Bronchial epithelial cell (primary cell): ENCODE measurements around the gene TRIM41. TPM values are rescaled to one million over a fixed set of nuclear protein-coding genes. Genes with fewer than 3 reads are reported as not detected.
"Not testable (repeated sequence)": the region's sequence is repeated elsewhere in the genome, so short reads cannot be mapped to it uniquely, and the experiment has no call there.

ENCODE experiments used
- DNase-seq: peaks from one replicate; pipeline ENCODE4 v3.0.0-alpha.2; 2010; ENCODE audit warnings: low read depth
- FAIRE-seq: peaks from 2 replicates; lab custom pipeline; 2011; peaks lifted over from hg19 to GRCh38; lab: Jason Lieb, UNC
- H3K27me3 ChIP-seq: 2 replicates; pipeline ENCODE4 v1.5.1; 2011; ENCODE audit warnings: low read length; ENCODE audit not compliant: control insufficient read depth, insufficient read depth
- H3K36me3 ChIP-seq: 2 replicates; pipeline ENCODE4 v1.5.1; 2011; ENCODE audit warnings: low read length; ENCODE audit not compliant: control insufficient read depth, insufficient read depth
- H3K4me3 ChIP-seq: 2 replicates; pipeline ENCODE4 v1.5.1; 2011; ENCODE audit warnings: mild to moderate bottlenecking, low read depth, low read length, control low read depth
- total RNA-seq: library from RNA; depleted of rRNA; stranded (reverse); fragments of >200 nt; gene quantifications from 2 replicates; pipeline ENCODE4 v1.2.1, GENCODE V29; 2014
- TF ChIP-seq, protein P1 (sequence below): IDR thresholded peaks from 2 replicates; pipeline ENCODE4 v1.5.1; 2011; ENCODE audit warnings: mild to moderate bottlenecking, moderate library complexity, low read length, control low read depth, inconsistent platforms; ENCODE audit not compliant: insufficient read depth, severe bottlenecking

The TRIM41 gene
- total RNA-seq, 1 donor from 2014 or later = 10.3 TPM

DNA sequence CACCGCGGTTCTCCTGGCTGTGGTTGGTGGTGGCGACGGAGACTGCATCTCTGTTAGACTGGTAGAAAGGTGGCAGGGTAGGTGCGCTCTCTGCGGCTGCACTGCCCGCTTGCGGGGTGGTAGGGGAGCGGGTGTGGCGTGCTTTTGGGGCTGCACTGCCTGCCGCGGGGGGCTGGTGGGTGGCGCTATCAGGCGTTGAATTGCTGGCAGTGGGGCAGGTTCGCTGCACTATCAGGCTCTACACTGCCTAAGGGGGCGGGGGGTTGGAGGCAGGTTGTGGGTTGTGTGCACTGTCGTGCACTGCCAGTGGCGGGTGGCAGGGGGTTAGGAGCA is 58.9 kb downstream of the TRIM41 start:
- Histone ChIP-seq H3K36me3 (no peaks in the 10 kb centered on the region), H3K4me3 (no peak overlapping the region), H3K27me3 (no peaks in the 10 kb centered on the region)
- DNase-seq (no peak), FAIRE-seq (no peak)
- TF ChIP-seq, protein P1, sequence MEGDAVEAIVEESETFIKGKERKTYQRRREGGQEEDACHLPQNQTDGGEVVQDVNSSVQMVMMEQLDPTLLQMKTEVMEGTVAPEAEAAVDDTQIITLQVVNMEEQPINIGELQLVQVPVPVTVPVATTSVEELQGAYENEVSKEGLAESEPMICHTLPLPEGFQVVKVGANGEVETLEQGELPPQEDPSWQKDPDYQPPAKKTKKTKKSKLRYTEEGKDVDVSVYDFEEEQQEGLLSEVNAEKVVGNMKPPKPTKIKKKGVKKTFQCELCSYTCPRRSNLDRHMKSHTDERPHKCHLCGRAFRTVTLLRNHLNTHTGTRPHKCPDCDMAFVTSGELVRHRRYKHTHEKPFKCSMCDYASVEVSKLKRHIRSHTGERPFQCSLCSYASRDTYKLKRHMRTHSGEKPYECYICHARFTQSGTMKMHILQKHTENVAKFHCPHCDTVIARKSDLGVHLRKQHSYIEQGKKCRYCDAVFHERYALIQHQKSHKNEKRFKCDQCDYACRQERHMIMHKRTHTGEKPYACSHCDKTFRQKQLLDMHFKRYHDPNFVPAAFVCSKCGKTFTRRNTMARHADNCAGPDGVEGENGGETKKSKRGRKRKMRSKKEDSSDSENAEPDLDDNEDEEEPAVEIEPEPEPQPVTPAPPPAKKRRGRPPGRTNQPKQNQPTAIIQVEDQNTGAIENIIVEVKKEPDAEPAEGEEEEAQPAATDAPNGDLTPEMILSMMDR = no peak

DNA sequence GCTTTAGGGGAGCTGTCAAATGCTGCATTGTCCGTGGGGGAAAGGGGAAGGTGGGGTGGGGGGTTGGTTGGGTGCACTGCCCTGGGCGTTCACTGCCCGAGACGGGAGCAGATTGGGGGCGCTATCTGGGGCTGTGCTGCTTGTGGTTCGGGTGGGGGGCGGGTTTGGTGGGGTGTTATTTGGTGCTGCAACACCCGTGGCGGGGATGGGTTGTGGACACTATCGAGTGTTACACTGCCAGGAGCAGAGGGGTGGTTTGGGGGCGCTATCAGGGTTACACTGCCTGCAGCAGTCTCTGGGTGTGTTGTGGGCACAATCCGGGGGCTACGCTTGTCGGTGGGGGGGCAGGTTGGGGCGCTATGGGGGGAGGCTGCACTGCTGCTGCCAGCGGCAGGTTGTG is 59.3 kb downstream of the TRIM41 start:
- not testable (repeated sequence) for H3K27me3 ChIP-seq, DNase-seq, FAIRE-seq, H3K4me3 ChIP-seq, H3K36me3 ChIP-seq

DNA sequence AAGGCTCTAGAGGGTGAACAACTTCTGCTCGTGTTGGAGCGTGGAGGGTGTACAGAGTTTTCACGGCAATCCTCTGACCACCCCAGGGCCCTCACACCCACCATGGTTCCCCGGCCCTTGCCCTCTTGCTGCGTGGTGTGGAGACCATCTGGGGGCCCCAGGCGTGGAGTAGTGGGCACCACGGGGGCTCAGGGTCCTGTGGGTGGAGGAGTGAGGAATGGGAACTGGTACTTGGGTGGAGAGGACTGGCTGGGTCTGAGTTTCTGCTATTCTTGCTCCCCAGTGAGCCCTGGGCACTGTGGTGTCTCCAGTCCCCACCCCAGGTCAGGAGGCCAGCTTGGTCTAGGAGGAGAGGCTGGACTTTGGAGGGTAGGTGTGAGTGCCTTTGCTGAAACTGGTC is 59.8 kb downstream of the TRIM41 start:
- DNase-seq (no peak), FAIRE-seq (no peak)
- TF ChIP-seq, protein P1 = no peak
- Histone ChIP-seq H3K4me3 (no peak overlapping the region), H3K27me3 (no peaks in the 10 kb centered on the region), H3K36me3 (no peaks in the 10 kb centered on the region)

DNA sequence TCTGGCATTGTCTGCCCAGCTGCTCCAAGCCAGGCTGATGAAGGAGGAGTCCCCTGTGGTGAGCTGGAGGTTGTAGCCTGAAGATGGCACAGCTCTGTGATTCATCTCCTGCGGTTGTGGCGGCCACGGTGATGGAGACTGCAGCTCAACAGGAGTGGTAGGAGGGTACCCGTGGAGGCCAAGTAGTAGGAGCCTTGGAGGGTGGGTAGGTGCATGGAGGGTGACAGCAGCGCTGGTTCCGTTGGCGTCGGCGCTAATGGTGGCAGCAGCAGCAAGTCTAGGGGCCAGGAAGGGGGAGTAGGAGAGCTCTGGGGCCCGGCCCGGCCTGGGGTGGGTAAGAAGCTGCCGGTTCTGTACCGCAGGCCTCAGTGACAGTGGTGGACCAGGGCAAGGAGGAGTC is 60.3 kb downstream of the TRIM41 start:
- DNase-seq = no peak
- no peaks in the 10 kb centered on the region for H3K27me3 ChIP-seq
- no peak for FAIRE-seq
- no peaks in the 10 kb centered on the region for H3K36me3 ChIP-seq
- no peak overlapping the region for H3K4me3 ChIP-seq
- TF ChIP-seq, protein P1 = no peak

DNA sequence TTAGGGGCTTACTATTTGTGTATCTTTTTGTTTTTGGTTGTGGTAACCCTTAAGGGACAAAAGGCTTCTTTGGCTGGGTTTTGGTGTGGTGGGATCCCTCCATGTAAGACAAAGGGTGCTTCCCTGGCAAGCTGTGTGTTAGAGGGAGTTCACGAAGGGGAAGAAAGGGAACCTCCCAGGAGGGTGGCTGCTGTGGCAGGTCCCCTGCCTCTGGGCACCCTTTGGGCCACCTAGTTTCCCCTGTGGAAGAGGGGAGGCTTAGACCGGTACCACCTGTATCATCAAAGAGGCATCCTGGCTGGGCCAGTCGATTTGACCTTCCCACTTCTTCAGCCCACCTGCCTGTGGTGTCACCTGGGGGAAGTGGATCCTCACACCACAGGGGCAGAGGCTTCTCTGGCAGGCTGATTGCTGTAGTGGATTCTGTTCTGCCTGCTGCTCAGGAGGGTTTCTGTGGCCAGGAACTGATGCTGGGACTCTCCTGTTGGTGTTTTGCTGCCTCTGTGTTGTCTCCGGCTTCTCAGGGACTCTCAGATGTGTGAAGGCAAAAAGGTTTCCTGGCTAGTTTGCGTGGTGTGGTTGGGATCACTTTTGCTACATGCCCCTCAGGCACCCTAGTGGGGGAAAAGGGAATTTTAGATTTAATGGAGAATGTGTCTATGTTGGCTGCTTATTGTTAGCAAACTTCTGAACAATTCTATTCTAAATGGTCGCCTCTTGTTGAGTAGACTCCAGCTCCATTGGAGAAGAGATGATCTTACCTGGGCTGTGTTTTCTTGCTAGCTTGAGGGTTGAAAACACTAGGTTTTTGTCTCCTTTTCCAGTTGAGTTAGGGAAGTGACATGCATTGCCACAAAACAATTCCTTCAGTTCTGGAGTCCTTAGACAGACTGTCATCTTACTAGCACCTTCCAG is 61.0 kb downstream of the TRIM41 start:
- not testable (repeated sequence) for H3K27me3 ChIP-seq, H3K4me3 ChIP-seq, DNase-seq, H3K36me3 ChIP-seq, FAIRE-seq

Other genes starting within 250 kb of the TRIM41 start
- gene BTNL3, start 234.4 kb upstream of the TRIM41 start, total RNA-seq = not detected in 2 replicates
- gene BTNL9, start 183.0 kb upstream of the TRIM41 start, total RNA-seq = 0.13 TPM in 1 of 2 replicates, not detected in the other
- not detected in 2 replicates for gene OR2V1, start 92.1 kb upstream of the TRIM41 start, total RNA-seq
- not detected in 2 replicates for gene OR2V2, start 75.7 kb upstream of the TRIM41 start, total RNA-seq
- gene TRIM7, start 18.1 kb upstream of the TRIM41 start, total RNA-seq = 20.8 and 35.7 TPM in 2 replicates
- gene RACK1, start 20.6 kb downstream of the TRIM41 start, total RNA-seq = 5,806 and 7,283 TPM in 2 replicates
- 1.3 and 2.2 TPM in 2 replicates for gene TRIM52, start 37.9 kb downstream of the TRIM41 start, total RNA-seq
- not detected in 2 replicates for gene OR4F3, start 144.0 kb downstream of the TRIM41 start, total RNA-seq